Peyer's patch (tissue), 4 donors: ENCODE results near the gene NEDD9.

Source experiments
- CTCF ChIP-seq, 6 experiments: fragments of 450-650 bp in 4 of 6; fragments of 200-600 bp in 2 of 6; sonication (generic) in 1 of 6; IDR thresholded peaks; one replicate each; pipeline ENCODE4 v1.5.1; 2017 to 2019; ENCODE audit warnings: antibody characterized with exemption in 6 of 6, mild to moderate bottlenecking in 3 of 6, moderate library complexity in 1 of 6
- POLR2A ChIP-seq, 2 donors: fragments of 450-650 bp; IDR thresholded peaks; one replicate each; pipeline ENCODE4 v1.5.1; 2017; ENCODE audit warnings: antibody characterized with exemption in 2 of 2, mild to moderate bottlenecking in 2 of 2, moderate library complexity in 2 of 2

GRCh38 chr6:11237956-11238355 is 5.5 kb upstream of the NEDD9 start:
- TF ChIP-seq CTCF (IDR thresholded peaks at IDR 0.05) = no peak
- TF ChIP-seq POLR2A (IDR thresholded peaks at IDR 0.05) = no peak
